Spleen (tissue), 11 donors: ENCODE data around the gene UXT. TPM values are rescaled to one million over a fixed set of nuclear protein-coding genes. Genes with fewer than 3 reads are reported as not detected.

Experiments used
- DNase-seq: peaks from one replicate; pipeline ENCODE4 v3.0.0-alpha.2; 2020
- H3K27ac ChIP-seq, 8 donors: fragments of 200-600 bp; sonication (generic) in 7 of 8; 1 replicate in 4 of 8; 2 replicates in 4 of 8; pipeline versions ENCODE4 v1.5.0 to v1.8.0; 2016 to 2021; ENCODE audit warnings: inconsistent platforms in 4 of 8, mild to moderate bottlenecking in 4 of 8, moderate library complexity in 1 of 8
- H3K27me3 ChIP-seq, 7 donors: fragments of 200-600 bp; sonication (generic) in 6 of 7; replicated peaks in 1 of 7; 1 replicate in 4 of 7; 2 replicates in 3 of 7; pipeline versions ENCODE4 v1.5.0 to v1.8.0; 2016 to 2021; ENCODE audit warnings: inconsistent platforms in 3 of 7, mild to moderate bottlenecking in 1 of 7
- H3K36me3 ChIP-seq, 6 donors: fragments of 200-600 bp; sonication (generic) in 5 of 6; 1 replicate in 4 of 6; 2 replicates in 2 of 6; pipeline versions ENCODE4 v1.5.0 to v1.8.0; 2016 to 2021; ENCODE audit warnings: inconsistent platforms in 2 of 6
- H3K4me1 ChIP-seq, 6 donors: fragments of 200-600 bp; sonication (generic) in 5 of 6; 1 replicate in 3 of 6; 2 replicates in 3 of 6; pipeline versions ENCODE4 v1.5.0 to v1.8.0; 2016 to 2021; ENCODE audit warnings: inconsistent platforms in 3 of 6
- H3K4me3 ChIP-seq, 8 donors: fragments of 200-600 bp; sonication (generic) in 7 of 8; 1 replicate in 4 of 8; 2 replicates in 4 of 8; pipeline versions ENCODE4 v1.5.0 to v1.8.0; 2016 to 2021; ENCODE audit warnings: inconsistent platforms in 4 of 8, mild to moderate bottlenecking in 4 of 8, moderate library complexity in 2 of 8
- H3K9me3 ChIP-seq, 8 donors: fragments of 200-600 bp; sonication (generic) in 7 of 8; 1 replicate in 4 of 8; 2 replicates in 4 of 8; pipeline versions ENCODE4 v1.5.0 to v1.8.0; 2016 to 2021; ENCODE audit warnings: inconsistent platforms in 4 of 8
- POLR2A ChIP-seq, 3 donors: fragments of 450-650 bp; IDR thresholded peaks; one replicate each; pipeline ENCODE4 v1.5.1; 2017; ENCODE audit warnings: antibody characterized with exemption in 3 of 3, mild to moderate bottlenecking in 1 of 3
- POLR2AphosphoS5 ChIP-seq, 3 donors: sonication (generic); formaldehyde crosslinking; IDR thresholded peaks; one replicate each; pipeline ENCODE4 v1.5.1; 2017; ENCODE audit warnings: antibody characterized with exemption in 3 of 3
- WGBS, 5 donors: extraction: QIAGEN DNeasy Blood & Tissue Kit in 3 of 5; methylation state at CpG; one replicate each; pipeline versions ENCODE4 v1.1.5 to v1.1.7; 2013 to 2018; 5-methylcytosine and 5-hydroxymethylcytosine counted together
- intact Hi-C: fragments of 100-400 bp; cut with DNase I; formaldehyde crosslinking; loops from one replicate; pipeline ENCODE4 v1.15.0; 2023; ENCODE audit warnings: low total_unique reads
- polyA plus RNA-seq, 3 donors: library from polyadenylated mRNA; stranded (reverse); fragments of 200-250 nt; gene quantifications; one replicate each; pipeline ENCODE4 v1.2.1, GENCODE V29; 2013
- total RNA-seq, 7 donors: library from RNA; depleted of rRNA in 3 of 7; stranded (reverse); fragments of >200 nt in 3 of 7; fragmentation: NEBNext Ultra II Directional in 4 of 7; extraction: Animal tissue kit (Norgen Biotek cat#: 25700) in 4 of 7; gene quantifications; one replicate each; pipeline versions ENCODE4 v1.1.0 to v1.2.1, GENCODE V29; 2016 to 2021
- TF ChIP-seq, protein P1 (sequence below), 11 experiments: fragments of 200-600 bp in 7 of 11; fragments of 450-650 bp in 4 of 11; sonication (generic) in 4 of 11; IDR thresholded peaks in 8 of 11; conservative IDR thresholded peaks in 3 of 11; 1 replicate in 7 of 11; 2 replicates in 4 of 11; pipeline versions ENCODE4 v1.4.0 to v1.8.0; 2016 to 2021; ENCODE audit warnings: antibody characterized with exemption in 11 of 11, inconsistent platforms in 4 of 11, mild to moderate bottlenecking in 1 of 11
- donor health status: healthy with polysubstance abuse.
- donor health status: DM: no; HTN: no; CAD: no; lungs with moderate emphysema.
- donor health status: DM: no; HTN: no; CAD: no.
- donor health status: Bipolar disorder and iron deficiency.
- donor health status: healthy.
- donor health status: DM: no; HTN: no; CAD: no.
- donor health status: DM: yes; HTN: yes; CAD: no.

The UXT gene
- total and polyA plus RNA-seq, 10 donors: 83.0 to 274 (median 124) TPM

DNA sequence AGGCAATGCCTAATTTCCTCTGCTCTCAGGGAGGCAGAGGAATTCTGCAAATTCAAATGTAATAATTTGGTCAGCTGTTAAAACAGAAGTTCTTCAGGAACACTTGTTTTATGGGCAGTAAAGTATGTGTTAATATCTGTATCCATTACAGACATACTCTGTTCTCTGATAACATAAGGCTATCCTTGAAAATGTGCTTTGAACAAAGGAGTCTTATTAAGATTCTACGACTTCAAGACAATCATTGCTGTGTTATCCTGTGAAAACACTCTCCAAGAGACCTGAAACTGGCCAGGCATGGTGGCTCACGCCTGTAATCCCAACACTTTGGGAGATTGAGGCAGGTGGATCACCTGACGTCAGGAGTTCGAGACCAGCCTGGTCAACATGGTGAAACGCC lies 27.3 kb downstream of the UXT start:
- no peak overlapping the region for H3K4me3 ChIP-seq
- 74 to 97% (median 87%) methylated on average over 4 to 5 of the region's 5 CpGs for WGBS, 5 donors
- H3K4me1 ChIP-seq: peaks cover 0 to 59% (median 8%) of the 10 kb centered on the region in 6 donors

DNA sequence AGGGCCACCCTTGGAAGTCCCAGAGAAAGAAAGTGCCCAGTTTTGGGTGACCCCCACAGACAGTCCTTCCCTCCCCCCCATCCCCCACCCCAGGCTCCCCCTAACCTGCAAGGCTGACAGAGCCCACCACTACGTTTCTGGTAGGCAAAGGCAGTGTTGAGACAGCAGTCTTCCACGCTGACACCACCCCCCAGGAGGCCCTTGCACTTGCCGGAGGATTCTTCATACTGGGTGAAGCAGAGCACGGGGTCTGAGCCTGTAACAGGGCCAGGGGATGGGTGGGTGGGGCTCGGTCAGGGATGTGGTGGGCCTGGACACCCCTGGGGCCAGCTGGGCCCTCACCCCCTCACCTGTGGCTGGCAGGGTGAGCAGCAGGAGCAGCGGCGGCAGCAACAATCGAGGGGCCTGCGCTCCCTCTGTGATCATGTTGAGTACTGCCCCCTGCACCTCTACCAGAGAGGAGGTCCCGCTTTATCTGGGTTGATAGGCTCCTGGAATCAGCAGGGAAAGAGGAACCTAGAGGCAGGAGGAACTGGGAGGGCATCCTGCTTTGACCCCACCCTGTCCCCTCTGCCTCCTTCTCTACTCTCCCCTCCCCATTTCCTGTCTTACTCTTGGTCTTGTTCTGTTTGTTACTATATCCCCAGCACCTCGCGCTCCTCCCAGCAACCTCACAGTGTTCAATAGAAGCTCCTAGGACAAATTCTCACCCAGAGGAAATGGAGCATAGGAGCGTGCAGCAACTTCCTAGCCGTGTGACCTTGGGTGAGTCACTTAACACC lies 29.4 kb downstream of the UXT start, which contains the start of gene CFP:
CFP (minus strand) TSS at position 512 of the 782 bp plus-strand sequence; CDS start at position 426, 86 bp downstream.
- DNase-seq: no peak
- Histone ChIP-seq H3K27me3 (no peaks in the 10 kb centered on the region), H3K27ac (peak within 1 kb of the TSS in 7 of 8 donors; percentile 49 to 92 (median 76)), H3K4me3 (peak within 1 kb of the TSS in 6 of 8 donors; percentile 4 to 61 (median 36)), H3K4me1 (peaks cover 0 to 57% (median 8%) of the 10 kb centered on the region in 6 donors), H3K36me3 (peaks cover 0 to 42% (median 0%) of the 10 kb centered on the region in 6 donors), H3K9me3 (no peaks in the 10 kb centered on the region)
- intact Hi-C loops: no loop called here
- 12 to 52% (median 22%) methylated on average over 4 to 14 of the region's 14 CpGs for WGBS, 5 donors
- TF ChIP-seq POLR2A (IDR thresholded peaks at IDR 0.05) (no peak), POLR2AphosphoS5 (IDR thresholded peaks at IDR 0.05) (no peak)
- TF ChIP-seq, protein P1, sequence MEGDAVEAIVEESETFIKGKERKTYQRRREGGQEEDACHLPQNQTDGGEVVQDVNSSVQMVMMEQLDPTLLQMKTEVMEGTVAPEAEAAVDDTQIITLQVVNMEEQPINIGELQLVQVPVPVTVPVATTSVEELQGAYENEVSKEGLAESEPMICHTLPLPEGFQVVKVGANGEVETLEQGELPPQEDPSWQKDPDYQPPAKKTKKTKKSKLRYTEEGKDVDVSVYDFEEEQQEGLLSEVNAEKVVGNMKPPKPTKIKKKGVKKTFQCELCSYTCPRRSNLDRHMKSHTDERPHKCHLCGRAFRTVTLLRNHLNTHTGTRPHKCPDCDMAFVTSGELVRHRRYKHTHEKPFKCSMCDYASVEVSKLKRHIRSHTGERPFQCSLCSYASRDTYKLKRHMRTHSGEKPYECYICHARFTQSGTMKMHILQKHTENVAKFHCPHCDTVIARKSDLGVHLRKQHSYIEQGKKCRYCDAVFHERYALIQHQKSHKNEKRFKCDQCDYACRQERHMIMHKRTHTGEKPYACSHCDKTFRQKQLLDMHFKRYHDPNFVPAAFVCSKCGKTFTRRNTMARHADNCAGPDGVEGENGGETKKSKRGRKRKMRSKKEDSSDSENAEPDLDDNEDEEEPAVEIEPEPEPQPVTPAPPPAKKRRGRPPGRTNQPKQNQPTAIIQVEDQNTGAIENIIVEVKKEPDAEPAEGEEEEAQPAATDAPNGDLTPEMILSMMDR (IDR thresholded peaks at IDR 0.05 in 8 of 11, conservative IDR thresholded peaks at IDR 0.05 in 3 of 11): no peak

More for the DNA sequence above, 27.3 kb downstream of the UXT start:
- Histone ChIP-seq H3K9me3 (no peaks in the 10 kb centered on the region), H3K27me3 (no peaks in the 10 kb centered on the region), H3K27ac (peak overlapping the region in 2 of 8 donors; percentile 59 to 92), H3K36me3 (peaks cover 0 to 39% (median 3%) of the 10 kb centered on the region in 6 donors)
- no peak for DNase-seq
- intact Hi-C loops: no loop called here
- no peak for TF ChIP-seq POLR2AphosphoS5 (IDR thresholded peaks at IDR 0.05)
- no peak for TF ChIP-seq POLR2A (IDR thresholded peaks at IDR 0.05)
- TF ChIP-seq, protein P1 (IDR thresholded peaks at IDR 0.05 in 8 of 11, conservative IDR thresholded peaks at IDR 0.05 in 3 of 11): no peak

DNA sequence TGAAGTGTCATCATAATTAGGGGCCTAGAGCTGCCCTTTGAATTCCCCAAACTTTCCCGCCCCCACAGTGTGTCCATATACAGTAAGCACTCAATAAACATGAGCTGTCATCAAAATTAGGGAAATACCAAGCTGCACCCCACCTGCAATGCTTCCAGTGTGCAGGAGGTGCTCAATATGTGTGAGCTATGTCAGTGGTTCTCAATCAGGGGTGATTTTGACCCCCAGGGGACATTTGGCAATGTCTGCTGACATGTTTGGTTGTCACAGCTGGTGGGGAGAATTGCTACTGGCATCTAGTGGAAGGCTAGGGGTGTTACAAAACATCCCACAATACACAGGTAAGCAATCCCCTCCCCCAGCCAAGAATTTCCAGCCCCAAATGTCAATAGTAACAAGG lies 30.0 kb downstream of the UXT start:
- Histone ChIP-seq H3K27me3 (peaks cover 0 to 2% (median 0%) of the 10 kb centered on the region in 7 donors), H3K4me1 (peaks cover 0 to 63% (median 8%) of the 10 kb centered on the region in 6 donors), H3K4me3 (peak overlapping the region in 5 of 8 donors; percentile 10 to 61 (median 37)), H3K36me3 (peaks cover 0 to 37% (median 0%) of the 10 kb centered on the region in 6 donors), H3K27ac (peak overlapping the region in 7 of 8 donors; percentile 49 to 92 (median 76)), H3K9me3 (no peaks in the 10 kb centered on the region)
- DNase-seq: no peak
- intact Hi-C loops: no loop called here
- 57 to 100% (median 86%) methylated on average over 1 of the region's 1 CpG for WGBS, 5 donors
- TF ChIP-seq POLR2AphosphoS5 (IDR thresholded peaks at IDR 0.05): no peak
- TF ChIP-seq, protein P1 (IDR thresholded peaks at IDR 0.05 in 8 of 11, conservative IDR thresholded peaks at IDR 0.05 in 3 of 11): peak in 1 of 11 experiments; percentile 8
- TF ChIP-seq POLR2A (IDR thresholded peaks at IDR 0.05): no peak

DNA sequence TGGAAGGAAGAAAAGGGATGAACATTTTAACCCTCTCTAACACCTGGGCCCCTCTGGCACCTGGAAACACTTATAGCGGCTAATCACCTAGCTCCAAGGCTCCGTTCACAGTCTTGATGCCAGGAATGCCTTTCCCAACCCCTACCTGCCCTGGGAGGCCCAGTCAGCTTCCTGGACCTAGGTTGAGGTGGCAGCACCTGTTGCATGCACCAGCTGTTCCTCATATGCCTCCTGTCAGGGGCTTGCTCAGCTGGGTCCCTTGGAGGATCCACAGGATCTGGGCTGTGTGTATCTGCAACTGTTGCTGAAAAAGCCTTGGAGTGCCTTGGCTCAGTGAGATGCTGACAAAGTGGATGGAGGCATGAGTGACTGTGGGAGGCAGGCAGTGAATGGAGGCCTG lies 33.6 kb downstream of the UXT start:
- Histone ChIP-seq H3K4me3 (no peak overlapping the region), H3K27ac (no peak overlapping the region), H3K9me3 (no peaks in the 10 kb centered on the region), H3K36me3 (peaks cover 0 to 37% (median 0%) of the 10 kb centered on the region in 6 donors), H3K4me1 (peaks cover 0 to 39% (median 8%) of the 10 kb centered on the region in 6 donors), H3K27me3 (peaks cover 0 to 17% (median 0%) of the 10 kb centered on the region in 7 donors)
- DNase-seq: no peak
- intact Hi-C loops: no loop called here
- WGBS, 5 donors: 86 to 100% (median 94%) methylated on average over 2 of the region's 2 CpGs
- no peak for TF ChIP-seq POLR2AphosphoS5 (IDR thresholded peaks at IDR 0.05)
- TF ChIP-seq, protein P1 (IDR thresholded peaks at IDR 0.05 in 8 of 11, conservative IDR thresholded peaks at IDR 0.05 in 3 of 11): no peak
- TF ChIP-seq POLR2A (IDR thresholded peaks at IDR 0.05): no peak
